ENCODE results near the gene BEGAIN.
"Not testable (repeated sequence)": the region's sequence is repeated elsewhere in the genome, so short reads cannot be mapped to it uniquely, and the experiment has no call there.

BEGAIN gene

DNA sequence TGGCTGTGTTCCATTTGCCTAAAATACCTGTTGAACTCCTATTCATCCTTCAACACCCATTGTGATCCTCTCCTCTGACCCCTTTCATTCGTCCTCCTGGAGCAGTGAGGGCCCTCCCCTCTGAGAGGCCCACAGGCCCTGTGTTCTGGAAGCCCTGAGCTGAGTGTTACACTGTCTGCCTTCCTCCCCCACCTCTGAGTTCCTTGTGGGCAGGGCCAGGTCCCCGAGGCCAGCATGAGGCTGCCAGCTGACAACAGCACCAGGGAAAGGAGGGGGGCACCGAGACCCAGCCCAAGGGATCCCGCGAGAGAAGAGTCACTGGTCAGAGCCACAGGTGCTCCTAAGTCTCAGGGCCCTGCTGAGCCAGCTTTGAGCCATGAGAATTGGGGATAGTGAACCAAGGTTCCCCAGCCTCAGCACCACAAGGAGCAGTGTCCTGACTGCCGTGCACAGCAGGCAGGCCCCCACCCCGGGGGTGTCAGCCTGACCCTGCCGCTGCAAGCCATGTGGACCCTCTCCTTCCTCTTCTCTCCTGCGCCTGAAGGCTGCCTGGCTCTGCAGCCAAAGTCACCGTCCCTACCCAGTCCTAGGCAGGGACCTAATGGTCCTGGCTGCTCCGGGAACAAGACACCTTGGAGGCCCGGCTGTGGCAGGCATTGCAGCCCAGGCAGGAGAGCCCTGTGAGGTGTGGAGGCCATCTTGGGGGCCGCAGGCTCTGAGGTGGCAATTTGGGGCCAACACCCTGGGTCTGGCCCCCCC, 52.5 kb downstream of the BEGAIN start:
- DNase-seq: no peak

DNA sequence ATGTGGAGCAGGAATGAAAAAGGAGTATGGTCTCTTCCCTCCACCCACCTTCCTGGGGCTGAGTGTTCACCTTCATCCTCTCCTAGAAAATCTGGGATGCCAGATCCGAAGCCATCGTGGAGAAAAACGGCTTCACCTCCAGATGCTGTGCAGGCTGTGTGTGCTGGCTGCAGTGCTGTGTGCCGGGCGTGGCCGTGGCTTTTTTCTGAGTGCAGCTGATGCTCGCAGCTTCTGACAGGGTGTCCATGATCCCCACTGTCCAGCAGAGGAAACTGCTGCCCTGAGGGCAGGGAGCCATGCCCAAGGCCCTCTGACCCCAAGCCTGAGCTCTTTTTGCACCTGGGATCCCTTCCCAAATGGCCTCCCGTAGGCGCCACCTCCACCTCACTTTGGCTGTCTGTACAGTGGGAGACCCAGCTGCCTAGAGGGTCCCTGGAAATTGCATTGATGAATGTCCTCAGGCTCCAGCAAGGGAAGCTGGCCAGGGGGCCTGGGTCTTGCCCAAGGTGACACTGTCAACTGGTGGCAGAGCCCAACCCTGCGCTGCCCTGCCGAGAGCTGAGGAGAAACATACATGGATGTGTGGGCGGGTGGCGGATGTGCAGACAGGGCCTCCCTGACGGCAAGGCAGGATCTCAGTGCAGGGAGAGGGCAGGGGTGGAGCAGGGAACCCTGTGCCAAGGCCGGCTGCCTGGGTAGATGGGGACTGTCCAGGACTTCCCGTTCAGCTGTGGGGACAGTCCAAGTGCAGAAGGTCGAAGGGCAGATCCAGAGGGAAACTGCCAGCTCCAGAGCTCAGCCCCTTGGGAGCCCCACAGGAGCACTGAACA, 53.3 kb downstream of the BEGAIN start:
- no peak for DNase-seq

DNA sequence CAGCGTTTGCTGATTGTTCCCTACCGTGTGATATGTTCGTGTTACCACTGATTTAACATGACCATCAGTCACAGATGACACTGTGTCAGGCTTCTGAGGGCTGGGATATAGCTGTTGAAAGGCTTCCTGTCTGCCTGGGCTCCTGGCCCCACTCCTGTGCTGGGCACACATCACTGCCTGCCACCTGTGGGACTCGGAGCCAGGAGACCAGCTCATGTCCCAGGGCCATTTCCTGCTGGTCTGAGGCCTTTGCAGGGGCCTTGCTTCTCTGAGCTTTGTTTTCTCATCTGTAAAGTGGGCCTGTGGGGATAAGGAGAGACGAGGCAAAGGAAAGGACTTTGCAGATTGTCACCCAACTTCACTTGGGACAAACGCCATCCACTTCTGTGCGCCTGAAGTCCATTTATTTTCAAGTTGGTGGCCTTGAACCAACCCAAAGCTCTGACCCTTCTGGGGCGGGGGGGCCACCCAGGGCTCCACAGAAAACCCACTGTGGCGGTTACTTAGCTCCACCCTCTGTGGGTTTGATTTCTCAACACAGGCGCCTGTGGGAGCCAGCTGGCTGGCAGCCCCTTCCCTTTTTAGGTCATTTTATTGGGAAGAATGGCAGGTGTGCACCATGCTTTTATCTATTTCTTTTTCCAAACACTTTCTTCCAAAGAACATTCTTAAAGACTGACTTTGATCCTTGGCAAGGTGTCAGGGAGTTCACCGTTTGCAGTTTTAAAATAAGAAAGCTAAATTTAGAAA, 54.1 kb downstream of the BEGAIN start:
- DNase-seq: no peak

DNA sequence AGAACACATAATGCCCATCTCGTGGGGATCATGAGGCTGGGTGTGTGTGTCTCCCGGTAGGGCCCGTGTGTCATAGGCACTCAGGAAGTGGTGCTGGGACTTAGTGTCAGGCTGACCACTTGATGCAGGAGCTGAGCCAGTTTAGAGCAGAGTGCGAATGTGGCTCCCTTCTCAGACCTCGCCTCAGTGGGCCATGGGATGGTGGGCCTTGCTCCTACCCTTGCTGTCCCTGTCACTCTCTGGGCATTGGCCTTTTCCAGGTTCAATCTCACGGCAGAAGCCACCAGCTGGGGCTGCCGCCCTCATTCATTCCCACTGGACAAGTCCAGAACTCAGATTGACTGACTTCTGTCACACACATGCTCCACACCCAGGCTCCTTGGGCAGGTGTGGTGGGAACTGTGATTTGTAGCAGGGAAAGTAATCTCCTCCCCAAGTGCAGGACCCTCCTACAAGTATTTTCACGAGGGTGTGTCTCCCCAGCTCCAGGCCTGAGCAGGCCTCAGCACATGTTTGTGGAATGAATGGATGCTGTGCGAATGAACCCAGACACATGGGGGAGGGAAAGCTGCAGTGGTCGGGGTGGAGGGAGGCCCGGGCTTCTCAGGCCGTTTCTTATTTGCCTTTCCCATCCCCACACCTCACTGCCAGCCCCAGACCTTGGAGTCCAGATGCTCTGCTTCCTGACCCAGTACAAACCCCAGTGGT, 54.9 kb downstream of the BEGAIN start:
- DNase-seq: no peak

- DNase-seq: no peak
Measured at GRCh38 chr14:100531152-100532121, 55.8 kb downstream of the BEGAIN start.

GRCh38 chr14:100530270-100531072, 56.7 kb downstream of the BEGAIN start:
- no peak for DNase-seq

GRCh38 chr14:100529561-100530031, 57.6 kb downstream of the BEGAIN start:
- no peak for DNase-seq

- DNase-seq: no peak
Measured at GRCh38 chr14:100528962-100529560, 58.2 kb downstream of the BEGAIN start.

DNA sequence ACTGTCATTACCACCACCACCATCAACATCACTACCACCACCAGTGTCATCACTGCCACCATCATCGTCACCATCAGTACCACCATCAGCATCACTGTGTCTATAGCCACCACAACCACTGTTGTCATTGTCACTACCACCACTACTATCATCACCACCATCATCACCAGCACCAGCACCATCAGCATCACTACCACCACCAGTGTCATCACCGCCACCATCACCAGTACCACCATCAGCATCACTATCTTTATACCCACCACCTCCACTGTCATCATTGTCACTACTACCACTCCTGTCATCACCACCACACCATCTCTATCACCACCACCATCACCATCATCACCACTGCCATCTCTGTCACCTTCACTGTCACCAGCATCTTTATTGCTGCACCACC, 60.6 kb downstream of the BEGAIN start:
- DNase-seq: no peak

DNA sequence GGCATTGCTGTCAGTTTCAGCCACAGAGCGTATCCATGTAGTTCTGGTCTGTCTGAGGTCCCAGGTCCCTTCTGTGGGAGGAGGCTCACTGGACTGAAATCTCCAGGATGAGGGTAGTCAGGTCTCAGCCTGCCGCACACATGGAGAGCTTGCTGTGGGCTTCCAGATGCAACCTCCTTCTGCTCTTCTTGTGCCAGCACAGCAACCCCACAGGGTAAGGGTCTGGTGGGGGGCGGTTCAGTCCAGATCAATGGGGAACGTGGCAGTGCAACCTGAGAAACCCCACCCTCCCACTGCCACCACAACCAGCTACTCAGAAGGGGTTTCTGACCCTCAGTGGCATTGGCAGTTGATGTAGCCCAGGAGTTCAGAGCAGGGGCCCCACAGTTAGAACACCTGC, 61.2 kb downstream of the BEGAIN start:
- DNase-seq: no peak

GRCh38 chr14:100525615-100526014, 61.6 kb downstream of the BEGAIN start:
- no peak for DNase-seq

- no peak for DNase-seq
Measured at GRCh38 chr14:100524933-100525243, 62.3 kb downstream of the BEGAIN start.

GRCh38 chr14:100524233-100524932, 62.8 kb downstream of the BEGAIN start:
- DNase-seq: no peak

DNA sequence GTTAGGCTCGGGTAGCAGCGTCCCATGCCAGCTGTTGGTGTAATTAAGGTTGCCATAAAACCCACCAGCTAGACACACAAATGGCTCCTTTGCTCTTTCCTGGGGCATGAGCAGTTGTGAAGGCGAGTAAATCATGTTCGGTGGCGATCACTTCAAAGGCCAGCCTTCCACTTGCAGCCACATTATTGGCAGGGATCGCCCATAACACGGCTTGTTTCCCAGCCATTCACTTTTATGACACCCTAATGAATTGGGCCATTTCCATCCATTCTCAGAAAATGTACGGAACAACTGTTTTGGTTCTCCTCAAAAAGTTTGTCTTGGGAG, 63.4 kb downstream of the BEGAIN start:
- DNase-seq: no peak

DNA sequence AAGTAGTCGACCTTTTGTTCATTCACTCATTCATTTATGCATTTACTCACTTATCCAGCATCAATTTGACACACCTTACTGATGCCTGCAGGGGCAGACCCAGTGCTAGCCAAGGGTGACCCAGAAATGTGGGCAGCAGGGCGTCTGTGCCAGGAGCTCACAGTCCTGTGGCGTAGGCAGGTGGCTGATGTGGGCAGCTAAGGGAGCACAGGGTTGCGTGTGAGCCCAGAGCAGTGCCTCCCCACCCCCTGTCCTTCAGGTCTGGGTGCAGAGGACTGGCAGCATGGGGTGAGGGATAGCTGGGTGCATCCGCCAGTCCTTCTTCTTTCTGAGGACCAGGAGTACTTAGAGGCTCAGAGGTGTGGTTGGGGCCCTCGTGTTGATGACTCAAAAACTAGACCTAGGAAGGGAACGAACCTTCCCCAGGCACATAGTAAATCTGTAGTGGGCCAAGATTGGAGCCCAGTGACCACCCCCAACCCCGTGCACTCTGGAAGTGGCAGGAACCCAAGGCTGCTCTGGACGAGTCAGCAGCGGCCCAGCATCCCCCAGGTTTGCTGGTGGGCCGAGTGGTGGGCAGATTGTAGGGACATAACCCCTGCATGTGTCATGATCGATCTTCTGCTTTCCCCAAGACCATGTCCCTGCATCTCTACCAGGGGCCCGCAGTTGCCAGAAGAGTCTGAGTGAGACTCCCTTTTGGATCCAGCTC, 63.9 kb downstream of the BEGAIN start:
- DNase-seq: no peak

DNA sequence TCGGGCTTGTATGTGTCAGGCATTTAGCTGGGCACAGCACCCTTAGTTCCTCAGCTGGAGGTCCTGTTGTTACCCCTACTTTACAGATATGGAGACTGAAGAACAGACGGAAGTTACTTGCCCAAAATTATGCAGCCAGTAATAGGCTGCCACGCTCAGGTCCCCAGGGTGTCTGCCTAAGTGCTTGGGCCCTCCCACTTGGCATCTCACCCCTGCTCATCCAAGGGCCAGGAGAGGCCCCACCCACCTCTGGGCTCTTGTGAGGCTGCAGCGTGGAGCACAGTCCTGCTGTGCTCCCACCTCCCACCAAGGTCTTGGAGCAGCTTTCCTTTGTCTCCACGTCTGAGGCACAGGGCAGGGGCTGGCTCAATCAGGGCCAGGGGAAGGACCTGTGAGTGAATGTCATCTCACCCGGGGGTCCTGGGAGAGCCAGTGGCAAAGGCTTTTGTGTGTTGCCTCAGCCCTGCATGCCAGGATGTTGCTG, 64.6 kb downstream of the BEGAIN start:
- no peak for DNase-seq

DNA sequence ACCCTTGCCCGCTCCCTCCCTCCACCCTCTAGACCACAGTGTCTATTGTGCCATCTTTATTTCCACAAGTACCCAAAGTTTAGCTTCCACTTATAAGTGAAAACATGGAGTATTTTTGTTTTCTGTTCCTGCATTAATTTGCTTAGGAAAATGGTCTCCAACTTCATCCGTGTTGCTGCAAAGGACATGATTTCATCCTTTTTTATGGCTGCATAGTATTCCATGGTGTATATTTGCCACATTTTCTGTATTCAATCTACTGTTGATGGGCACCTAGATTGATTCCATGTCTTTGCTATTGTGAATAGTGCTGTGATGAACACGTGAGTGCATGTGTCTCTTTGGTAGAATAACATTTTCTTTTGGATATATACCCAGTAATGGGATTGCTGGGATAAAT, 81.2 kb downstream of the BEGAIN start:
- DNase-seq: not testable (repeated sequence)

- no peak for DNase-seq
Measured at GRCh38 chr14:100504372-100505078, 82.7 kb downstream of the BEGAIN start.
